Hair follicular keratinocyte (primary cell): ENCODE measurements around the gene GSTM5. TPM values are rescaled to one million over a fixed set of nuclear protein-coding genes. Genes with fewer than 3 reads are reported as not detected.

Experiments
- total RNA-seq: library from RNA; depleted of rRNA; stranded (reverse); fragments of >200 nt; gene quantifications from 2 replicates; pipeline ENCODE4 v1.2.3, GENCODE V29; 2015

GSTM5 gene
- not detected in 2 replicates for total RNA-seq

GRCh38 chr1:109711593-109712320 is at the start of gene GSTM5:
Gene GSTM5 (plus strand): TSS chr1:109712251. CDS start chr1:109712313, 62 bp downstream.

GRCh38 chr1:109667452-109668122 is 44.5 kb upstream of the GSTM5 start, which contains the start of gene GSTM2:
Gene GSTM2 (plus strand): TSS chr1:109668057. CDS start chr1:109668116, 59 bp downstream.

GRCh38 chr1:109687641-109688499 is 24.2 kb upstream of the GSTM5 start, which contains the start of gene GSTM1:
Gene GSTM1 (plus strand): TSS chr1:109687817. CDS start chr1:109687874, 57 bp downstream.

DNA sequence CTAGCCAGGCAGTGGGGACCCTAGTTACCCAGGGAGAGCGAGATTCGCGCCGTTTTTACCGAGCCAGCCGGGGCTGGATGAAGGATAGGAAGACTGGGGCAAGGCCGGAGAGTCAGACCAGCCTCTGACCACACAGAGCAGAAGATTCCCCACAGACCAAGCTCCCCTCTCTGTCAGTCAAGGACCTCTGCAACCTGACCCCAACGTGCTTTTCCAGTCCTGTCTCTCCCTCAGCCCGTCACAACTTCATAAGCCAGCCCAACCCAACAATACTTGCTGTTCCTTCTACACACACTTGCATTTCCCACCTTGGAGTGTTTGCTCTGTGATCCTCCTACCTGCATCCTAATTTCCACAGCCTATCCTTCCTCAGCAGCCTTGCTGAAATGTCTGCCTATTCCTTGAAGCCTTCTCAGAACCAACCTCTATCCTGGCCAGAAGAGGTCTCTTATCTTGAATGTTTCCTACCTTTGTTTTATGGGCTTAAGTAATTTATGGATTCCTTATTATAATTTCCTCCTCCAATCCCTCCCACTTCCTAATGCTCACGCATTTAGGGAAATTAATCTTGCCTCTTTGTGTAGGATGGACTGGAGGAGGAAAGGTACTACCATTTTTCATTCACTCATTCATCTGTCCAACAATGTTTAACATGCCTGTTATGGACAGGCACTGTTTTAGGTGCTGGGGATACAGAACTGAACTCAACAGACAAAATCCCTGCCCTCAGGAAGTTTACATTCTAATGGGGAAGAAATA is 28.7 kb downstream of the GSTM5 start, which contains the start of gene GSTM3:
Gene GSTM3 (minus strand): TSS at position 424 of the 759 bp plus-strand sequence. CDS start 751 bp downstream, outside the sequence.

GRCh38 chr1:109763646-109764415 is 51.8 kb downstream of the GSTM5 start, which contains the start of gene EPS8L3:
Gene EPS8L3 (minus strand): TSS chr1:109763923. CDS start chr1:109761749, 2,174 bp downstream.

Other genes with a start within 250 kb of the GSTM5 start
- gene SYPL2, start 245.7 kb upstream of the GSTM5 start, total RNA-seq = not detected in 2 replicates
- 2.4 and 4.3 TPM in 2 replicates for gene ATXN7L2, start 228.3 kb upstream of the GSTM5 start, total RNA-seq
- 2.5 and 4.6 TPM in 2 replicates for gene CYB561D1, start 218.2 kb upstream of the GSTM5 start, total RNA-seq
- 0.15 and 0.55 TPM in 2 replicates for gene AMIGO1, start 202.5 kb upstream of the GSTM5 start, total RNA-seq
- not detected in 2 replicates for gene GPR61, start 172.4 kb upstream of the GSTM5 start, total RNA-seq
- 11.3 and 11.6 TPM in 2 replicates for gene GNAI3, start 163.6 kb upstream of the GSTM5 start, total RNA-seq
- 0.08 TPM in 1 of 2 replicates, not detected in the other for gene GNAT2, start 92.6 kb upstream of the GSTM5 start, total RNA-seq
- gene AMPD2, start 92.4 kb upstream of the GSTM5 start, total RNA-seq = 29.0 and 31.2 TPM in 2 replicates
- 5.7 and 7.3 TPM in 2 replicates for gene GSTM4, start 56.2 kb upstream of the GSTM5 start, total RNA-seq
- gene GSTM2, start 44.2 kb upstream of the GSTM5 start, total RNA-seq = 3.8 and 8.0 TPM in 2 replicates
- gene GSTM1, start 24.4 kb upstream of the GSTM5 start, total RNA-seq = 8.1 and 18.4 TPM in 2 replicates
- gene GSTM3, start 28.8 kb downstream of the GSTM5 start, total RNA-seq = 5.5 and 13.4 TPM in 2 replicates
- gene EPS8L3, start 51.7 kb downstream of the GSTM5 start, total RNA-seq = not detected in 2 replicates
- gene CSF1, start 198.6 kb downstream of the GSTM5 start, total RNA-seq = 4.7 and 6.6 TPM in 2 replicates